ENCODE data around the gene YAF2.
"Not testable (repeated sequence)": the region's sequence is repeated elsewhere in the genome, so short reads cannot be mapped to it uniquely, and the experiment has no call there.

Gene YAF2

DNA sequence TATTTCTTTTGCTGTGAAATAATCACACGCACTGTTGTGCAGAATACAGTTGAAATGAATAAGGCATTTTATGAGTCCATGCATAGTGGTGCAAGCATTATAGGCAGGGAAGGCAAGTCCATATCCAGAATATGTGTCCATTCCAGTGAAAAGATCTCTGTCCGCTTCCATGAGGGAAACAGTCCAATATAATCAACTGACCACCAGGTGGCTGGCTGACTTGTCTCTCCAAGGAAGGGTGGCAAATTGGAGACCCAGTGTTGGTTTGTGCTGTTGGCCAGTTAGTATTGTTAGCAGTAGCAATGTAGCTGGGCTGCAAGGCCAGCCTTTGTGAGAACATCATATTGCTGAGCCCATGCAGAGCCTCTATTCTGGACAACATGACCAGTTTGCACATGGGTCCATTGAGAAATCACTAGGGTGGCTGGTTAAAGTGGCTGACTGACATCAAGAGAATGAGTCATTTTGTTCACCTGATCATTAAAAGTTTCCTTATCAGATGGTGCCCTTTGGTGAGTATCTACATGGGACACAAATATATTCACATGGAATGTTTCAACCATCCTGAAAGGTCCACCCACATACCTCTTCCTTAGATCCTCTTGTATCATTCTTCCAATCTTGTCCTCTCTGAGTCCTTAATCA, 17.3 kb upstream of the YAF2 start:
- no peak for DNase-seq (ENCODE audit: low read depth in 2 of 2)

DNA sequence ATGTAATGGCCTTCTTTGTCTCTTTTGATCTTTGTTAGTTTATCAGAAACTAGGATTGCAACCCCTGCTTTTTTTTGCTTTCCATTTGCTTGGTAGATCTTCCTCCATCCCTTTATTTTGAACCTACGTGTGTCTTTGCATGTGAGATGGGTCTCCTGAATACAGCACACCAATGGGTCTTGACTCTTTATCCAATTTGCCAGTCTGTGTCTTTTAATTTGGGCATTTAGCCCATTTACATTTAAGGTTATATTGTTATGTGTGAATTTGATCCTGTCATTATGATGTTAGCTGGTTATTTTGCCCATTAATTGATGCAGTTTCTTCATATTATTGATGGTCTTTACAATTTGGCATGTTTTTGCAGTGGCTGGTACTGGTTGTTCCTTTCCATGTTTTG, 14.6 kb upstream of the YAF2 start:
- DNase-seq (ENCODE audit: low read depth in 2 of 2) = not testable (repeated sequence)

GRCh38 chr12:42249033-42249432, 11.0 kb upstream of the YAF2 start:
- DNase-seq (ENCODE audit: low read depth in 2 of 2) = not testable (repeated sequence)

DNA sequence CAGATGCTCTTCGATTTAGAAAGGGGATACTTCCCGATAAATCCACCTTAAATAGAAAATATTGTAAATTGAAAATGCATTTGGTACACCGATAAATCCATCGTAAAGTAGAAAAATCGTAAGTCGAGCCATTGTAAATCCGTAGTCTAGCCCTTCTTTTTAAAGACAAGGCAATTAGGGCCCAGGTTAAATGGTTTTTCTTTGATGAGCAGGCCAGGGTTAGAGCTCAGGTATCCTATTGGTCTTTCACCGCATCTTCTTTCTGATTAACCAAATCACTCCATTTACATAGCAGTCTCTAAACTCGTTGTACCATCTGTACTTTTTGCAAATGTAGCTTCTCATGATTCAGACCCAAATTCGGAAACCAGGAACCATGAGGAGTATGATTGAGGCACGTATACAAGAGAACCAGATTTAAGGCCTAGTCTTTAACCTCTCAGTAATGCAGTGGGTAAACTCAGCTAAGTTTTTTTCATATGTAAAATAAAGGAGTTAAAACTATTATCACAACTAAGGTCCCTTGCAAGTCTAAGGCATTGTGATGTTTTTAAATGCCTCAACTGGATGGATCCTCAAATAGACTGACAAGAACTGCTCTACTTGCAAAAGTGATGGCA, 2.2 kb upstream of the YAF2 start:
- no peak for DNase-seq (ENCODE audit: low read depth in 2 of 2)

DNA sequence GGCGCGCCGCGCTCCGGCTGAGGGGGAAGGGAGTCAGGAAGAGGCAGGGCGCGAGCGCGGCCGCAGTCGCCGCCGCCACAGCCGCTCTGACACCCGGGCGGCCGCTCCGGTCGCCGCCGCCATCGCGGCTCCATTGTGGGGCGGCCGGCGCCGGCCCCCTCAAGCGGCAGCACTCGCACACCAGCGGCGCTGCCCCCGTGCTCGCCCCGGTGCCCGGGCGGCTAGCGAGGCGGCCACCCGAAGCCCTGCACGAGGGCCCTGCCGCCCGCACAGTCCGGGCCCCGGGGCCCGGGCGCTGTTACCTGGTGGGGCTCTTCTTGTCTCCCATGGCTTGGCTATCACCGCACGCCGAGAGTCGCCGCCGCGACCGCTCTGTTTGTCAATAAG, 202 bp downstream of the YAF2 start:
- no peak for DNase-seq (ENCODE audit: low read depth in 2 of 2)

DNA sequence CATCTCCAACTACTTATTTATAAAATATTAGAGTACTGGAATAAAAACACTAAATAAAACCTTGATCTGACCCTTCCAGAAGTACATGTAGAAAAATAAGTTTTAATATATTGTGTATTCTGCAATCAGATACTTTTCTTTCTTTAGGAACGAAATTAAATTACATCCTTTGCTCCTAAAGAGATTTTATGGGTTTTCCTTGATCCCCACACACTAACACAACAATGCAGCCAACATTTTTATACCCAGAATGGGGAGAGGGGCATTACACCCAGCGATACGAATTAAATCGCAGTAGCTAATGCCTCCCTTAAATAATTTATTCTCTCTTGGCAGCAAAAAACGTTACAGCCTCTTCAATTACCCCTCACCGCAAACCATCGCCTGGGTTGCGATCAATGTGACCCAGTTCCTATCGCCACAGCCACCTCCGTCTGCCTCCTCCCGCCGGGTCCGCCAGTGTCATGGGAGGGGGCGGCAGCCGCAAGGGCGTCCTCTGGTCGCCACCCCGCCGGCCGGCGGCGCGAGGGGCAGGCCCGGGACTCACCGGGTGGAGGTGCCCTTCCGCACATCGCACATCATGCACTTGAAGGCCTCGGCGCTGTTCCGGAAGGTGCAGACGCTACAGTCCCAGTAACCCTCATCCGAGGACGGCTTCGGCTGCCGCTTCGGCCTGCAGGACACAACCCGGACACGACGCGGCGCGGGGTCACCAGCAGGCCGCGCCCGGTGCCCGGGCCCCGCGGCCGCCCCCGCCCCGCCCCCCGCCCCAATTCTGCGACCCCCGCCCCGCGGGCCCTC, 796 bp downstream of the YAF2 start:
- DNase-seq (ENCODE audit: low read depth in 2 of 2) = peak; percentile 34 to 35

- DNase-seq (ENCODE audit: low read depth in 2 of 2) = no peak
Observed at GRCh38 chr12:42236017-42236416, 2.0 kb downstream of the YAF2 start.

DNA sequence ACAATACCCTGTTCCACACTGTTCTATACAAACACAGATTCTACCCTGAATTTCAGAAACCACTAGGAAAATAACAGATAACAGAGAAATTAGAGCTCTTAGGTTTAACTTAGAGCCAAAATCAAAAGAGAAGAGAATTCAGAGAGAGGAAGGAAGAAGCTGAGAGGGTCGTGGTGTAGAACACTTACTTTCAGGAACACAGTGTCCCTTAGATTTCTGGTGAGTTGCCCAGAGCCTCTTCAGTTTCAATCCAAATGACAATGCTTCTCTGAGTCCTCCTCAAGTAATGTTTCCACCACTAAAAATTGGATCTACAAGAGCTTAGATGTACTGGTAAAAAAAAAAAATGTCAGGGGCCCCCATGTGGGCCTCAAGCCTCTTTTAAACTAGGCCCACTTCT, 2.6 kb downstream of the YAF2 start:
- no peak for DNase-seq (ENCODE audit: low read depth in 2 of 2)

GRCh38 chr12:42234970-42235369, 3.1 kb downstream of the YAF2 start:
- DNase-seq (ENCODE audit: low read depth in 2 of 2) = no peak

DNA sequence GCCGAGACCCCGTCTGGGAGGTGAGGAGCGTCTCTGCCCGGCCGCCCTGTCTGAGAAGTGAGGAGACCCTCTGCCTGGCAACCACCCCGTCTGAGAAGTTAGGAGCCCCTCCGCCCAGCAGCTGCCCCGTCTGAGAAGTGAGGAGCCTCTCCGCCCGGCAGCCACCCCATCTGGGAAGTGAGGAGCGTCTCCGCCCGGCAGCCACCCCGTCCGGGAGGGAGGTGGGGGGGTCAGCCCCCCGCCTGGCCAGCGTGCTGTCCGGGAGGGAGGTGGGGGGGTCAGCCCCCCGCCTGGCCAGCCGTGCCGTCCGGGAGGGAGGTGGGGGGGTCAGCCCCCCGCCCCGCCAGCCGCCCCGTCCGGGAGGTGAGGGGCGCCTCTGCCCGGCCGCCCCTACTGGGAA, 10.5 kb downstream of the YAF2 start:
- not testable (repeated sequence) for DNase-seq (ENCODE audit: low read depth in 2 of 2)

- DNase-seq (ENCODE audit: low read depth in 2 of 2) = not testable (repeated sequence)
Observed at GRCh38 chr12:42224501-42224900, 13.5 kb downstream of the YAF2 start.

GRCh38 chr12:42222724-42223123, 15.3 kb downstream of the YAF2 start:
- no peak for DNase-seq (ENCODE audit: low read depth in 2 of 2)

- DNase-seq (ENCODE audit: low read depth in 2 of 2) = no peak
Observed at GRCh38 chr12:42221726-42222125, 16.3 kb downstream of the YAF2 start.

DNA sequence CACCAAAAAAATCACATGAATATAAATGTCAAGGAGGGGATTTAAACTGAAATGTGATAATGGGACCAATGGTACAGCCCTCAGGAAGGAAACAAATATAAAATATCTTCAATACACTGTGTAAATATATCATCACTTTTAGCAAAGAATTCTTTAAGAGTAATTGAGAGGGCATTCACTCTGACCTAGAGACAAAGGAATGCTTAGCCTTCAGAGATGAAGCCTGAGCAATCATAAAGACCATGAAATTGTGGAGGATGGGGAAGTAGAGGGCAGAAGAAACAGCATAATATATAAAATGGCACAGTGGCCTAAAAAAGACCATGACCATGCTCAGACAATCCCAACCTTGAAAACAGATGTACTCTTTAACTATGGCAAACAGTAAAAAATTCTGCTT, 20.4 kb downstream of the YAF2 start:
- no peak for DNase-seq (ENCODE audit: low read depth in 2 of 2)

DNA sequence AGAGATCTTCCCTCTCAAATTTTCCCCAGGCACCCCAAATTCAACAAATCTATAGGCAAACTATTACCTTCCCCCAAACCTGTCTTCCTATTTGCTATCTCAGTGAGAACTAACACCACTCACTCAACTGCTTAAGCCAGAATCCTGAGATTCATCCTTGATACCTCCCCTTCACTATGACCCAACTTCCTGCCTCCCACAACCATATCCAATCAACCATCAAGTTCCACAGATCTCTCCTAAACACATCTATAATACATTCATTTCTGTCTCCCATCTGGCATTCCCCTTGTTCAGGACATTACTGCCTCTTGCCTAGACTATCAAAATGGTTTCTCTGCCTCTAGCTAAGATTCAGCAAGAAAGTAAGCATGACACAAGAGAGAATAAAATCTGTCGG, 21.3 kb downstream of the YAF2 start:
- no peak for DNase-seq (ENCODE audit: low read depth in 2 of 2)

GRCh38 chr12:42215759-42216158, 22.3 kb downstream of the YAF2 start:
- not testable (repeated sequence) for DNase-seq (ENCODE audit: low read depth in 2 of 2)

GRCh38 chr12:42213954-42214426, 24.1 kb downstream of the YAF2 start:
- DNase-seq (ENCODE audit: low read depth in 2 of 2) = no peak

DNA sequence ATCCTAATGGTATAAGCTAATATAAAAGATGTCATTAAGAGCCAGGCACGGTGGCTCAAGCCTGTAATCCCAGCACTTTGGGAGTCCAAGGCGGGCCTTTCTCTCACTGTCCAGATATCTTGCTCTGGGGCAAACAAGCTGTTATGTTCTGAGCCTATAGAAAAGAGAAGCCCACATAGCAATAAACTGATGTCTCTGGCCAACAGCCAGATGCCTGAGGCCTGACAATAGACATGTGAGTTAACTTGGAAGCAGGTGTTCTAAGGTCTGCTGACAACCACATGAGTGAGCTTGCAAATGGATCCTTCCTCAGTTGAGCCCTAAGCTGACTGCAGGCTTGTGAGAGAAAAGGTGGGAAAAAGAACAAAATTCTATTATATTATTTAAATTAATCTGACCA, 25.0 kb downstream of the YAF2 start:
- no peak for DNase-seq (ENCODE audit: low read depth in 2 of 2)

GRCh38 chr12:42208574-42208973, 29.5 kb downstream of the YAF2 start:
- no peak for DNase-seq (ENCODE audit: low read depth in 2 of 2)

- DNase-seq (ENCODE audit: low read depth in 2 of 2) = no peak
Observed at GRCh38 chr12:42204819-42205218, 33.2 kb downstream of the YAF2 start.

- no peak for DNase-seq (ENCODE audit: low read depth in 2 of 2)
Observed at GRCh38 chr12:42204362-42204761, 33.7 kb downstream of the YAF2 start.

DNA sequence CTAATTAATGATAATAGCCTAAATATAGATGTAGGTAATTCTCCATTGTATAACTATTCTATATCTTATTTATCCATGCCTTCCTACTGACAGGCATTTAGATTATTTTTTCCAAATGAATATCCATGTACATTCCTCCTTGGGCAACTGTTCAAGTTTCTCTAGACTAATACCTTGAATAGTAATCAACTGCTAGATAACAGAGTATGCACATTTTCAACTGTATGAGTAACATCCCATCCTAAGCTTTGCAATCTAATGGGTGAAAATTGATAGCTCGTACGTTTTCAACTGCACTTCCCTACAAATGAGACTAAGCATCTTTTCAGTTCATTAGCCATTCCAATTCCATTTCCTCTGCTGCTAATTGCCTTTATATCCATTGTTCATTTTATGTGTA, 37.0 kb downstream of the YAF2 start:
- no peak for DNase-seq (ENCODE audit: low read depth in 2 of 2)

DNA sequence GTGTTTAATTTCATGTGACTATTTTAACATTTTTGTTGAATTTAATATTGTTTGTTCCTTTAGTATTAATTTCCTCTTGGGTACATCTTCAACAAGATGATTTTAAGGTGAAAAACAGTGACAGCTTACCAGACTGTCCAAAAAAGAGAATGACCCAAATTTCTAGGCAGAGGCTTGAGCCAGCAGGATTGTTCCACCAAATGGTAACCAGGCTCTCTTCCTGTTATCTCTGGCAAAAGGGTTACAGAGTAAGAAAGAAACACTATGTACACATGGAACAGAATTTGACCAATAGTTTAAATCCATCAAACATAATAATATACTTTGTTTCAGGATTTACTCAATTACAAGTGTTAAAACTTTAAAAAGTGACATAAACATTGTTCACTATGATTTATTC, 39.0 kb downstream of the YAF2 start:
- no peak for DNase-seq (ENCODE audit: low read depth in 2 of 2)
